BLaER1 (cell line): Measurements from ENCODE around the gene GPC6.

Experiments used
- H3K27ac ChIP-seq: shearing (Covaris generic); formaldehyde crosslinking; 2 replicates; pipeline ENCODE4 v1.8.1; 2022
- H3K27me3 ChIP-seq: shearing (Covaris generic); formaldehyde crosslinking; 2 replicates; pipeline ENCODE4 v1.8.1; 2022
- H3K36me3 ChIP-seq: shearing (Covaris generic); formaldehyde crosslinking; 2 replicates; pipeline ENCODE4 v1.8.1; 2022
- H3K4me1 ChIP-seq: shearing (Covaris generic); formaldehyde crosslinking; 2 replicates; pipeline ENCODE4 v1.8.1; 2022
- H3K4me2 ChIP-seq: shearing (Covaris generic); formaldehyde crosslinking; 2 replicates; pipeline ENCODE4 v1.8.1; 2022
- H3K4me3 ChIP-seq: shearing (Covaris generic); formaldehyde crosslinking; 2 replicates; pipeline ENCODE4 v1.8.1; 2022
- H3K9ac ChIP-seq: shearing (Covaris generic); formaldehyde crosslinking; 2 replicates; pipeline ENCODE4 v1.8.1; 2022
- H3K9me3 ChIP-seq: shearing (Covaris generic); formaldehyde crosslinking; 2 replicates; pipeline ENCODE4 v1.8.1; 2022
- H4K20me1 ChIP-seq: shearing (Covaris generic); formaldehyde crosslinking; 2 replicates; pipeline ENCODE4 v1.8.1; 2022
- Cebpa-rat ChIP-seq: shearing (Covaris generic); IDR thresholded peaks from 2 replicates; pipeline ENCODE4 v1.8.1; 2022

Gene GPC6

GRCh38 chr13:93290503-93290902, 63.9 kb downstream of the GPC6 start:
- Histone ChIP-seq H3K27ac (no peak overlapping the region), H3K4me3 (no peak overlapping the region), H3K36me3 (no peaks in the 10 kb centered on the region), H3K27me3 (no peaks in the 10 kb centered on the region), H4K20me1 (no peaks in the 10 kb centered on the region), H3K9me3 (no peaks in the 10 kb centered on the region), H3K9ac (no peak overlapping the region), H3K4me2 (no peak overlapping the region), H3K4me1 (no peaks in the 10 kb centered on the region)
- TF ChIP-seq Cebpa-rat = no peak

GRCh38 chr13:93292366-93292765, 65.8 kb downstream of the GPC6 start:
- Histone ChIP-seq H3K36me3 (no peaks in the 10 kb centered on the region), H3K4me1 (no peaks in the 10 kb centered on the region), H3K9me3 (no peaks in the 10 kb centered on the region), H3K4me2 (no peak overlapping the region), H3K9ac (no peak overlapping the region), H4K20me1 (no peaks in the 10 kb centered on the region), H3K27ac (no peak overlapping the region), H3K4me3 (no peak overlapping the region), H3K27me3 (no peaks in the 10 kb centered on the region)
- TF ChIP-seq Cebpa-rat = no peak

- H3K27ac ChIP-seq = no peak overlapping the region
- H4K20me1 ChIP-seq = no peaks in the 10 kb centered on the region
- H3K9ac ChIP-seq = no peak overlapping the region
- no peak overlapping the region for H3K4me2 ChIP-seq
- H3K27me3 ChIP-seq = no peaks in the 10 kb centered on the region
- no peaks in the 10 kb centered on the region for H3K4me1 ChIP-seq
- no peaks in the 10 kb centered on the region for H3K36me3 ChIP-seq
- no peaks in the 10 kb centered on the region for H3K9me3 ChIP-seq
- H3K4me3 ChIP-seq = no peak overlapping the region
- TF ChIP-seq Cebpa-rat = no peak
Measured at GRCh38 chr13:93293710-93294109, 67.1 kb downstream of the GPC6 start.

GRCh38 chr13:93296584-93296983, 70.0 kb downstream of the GPC6 start:
- Histone ChIP-seq H3K4me3 (no peak overlapping the region), H3K36me3 (no peaks in the 10 kb centered on the region), H3K27me3 (no peaks in the 10 kb centered on the region), H3K27ac (no peak overlapping the region), H3K4me2 (no peak overlapping the region), H3K4me1 (no peaks in the 10 kb centered on the region), H3K9ac (no peak overlapping the region), H4K20me1 (no peaks in the 10 kb centered on the region), H3K9me3 (no peaks in the 10 kb centered on the region)
- TF ChIP-seq Cebpa-rat = no peak

- TF ChIP-seq Cebpa-rat = no peak
- no peak overlapping the region for H3K9ac ChIP-seq
- no peaks in the 10 kb centered on the region for H3K9me3 ChIP-seq
- no peaks in the 10 kb centered on the region for H4K20me1 ChIP-seq
- H3K4me1 ChIP-seq = no peaks in the 10 kb centered on the region
- H3K27ac ChIP-seq = no peak overlapping the region
- no peaks in the 10 kb centered on the region for H3K27me3 ChIP-seq
- no peak overlapping the region for H3K4me2 ChIP-seq
- no peak overlapping the region for H3K4me3 ChIP-seq
- H3K36me3 ChIP-seq = no peaks in the 10 kb centered on the region
Measured at GRCh38 chr13:93298713-93299112, 72.1 kb downstream of the GPC6 start.

GRCh38 chr13:93304134-93304533, 77.5 kb downstream of the GPC6 start:
- no peaks in the 10 kb centered on the region for H3K36me3 ChIP-seq
- H3K9ac ChIP-seq = no peak overlapping the region
- H3K4me1 ChIP-seq = no peaks in the 10 kb centered on the region
- no peak for TF ChIP-seq Cebpa-rat
- no peaks in the 10 kb centered on the region for H3K9me3 ChIP-seq
- H3K4me3 ChIP-seq = no peak overlapping the region
- no peaks in the 10 kb centered on the region for H4K20me1 ChIP-seq
- no peak overlapping the region for H3K27ac ChIP-seq
- H3K27me3 ChIP-seq = no peaks in the 10 kb centered on the region
- H3K4me2 ChIP-seq = no peak overlapping the region

- TF ChIP-seq Cebpa-rat = no peak
- H3K4me1 ChIP-seq = no peaks in the 10 kb centered on the region
- H3K9me3 ChIP-seq = no peaks in the 10 kb centered on the region
- no peaks in the 10 kb centered on the region for H3K27me3 ChIP-seq
- no peak overlapping the region for H3K9ac ChIP-seq
- no peak overlapping the region for H3K4me2 ChIP-seq
- H4K20me1 ChIP-seq = no peaks in the 10 kb centered on the region
- H3K27ac ChIP-seq = no peak overlapping the region
- no peak overlapping the region for H3K4me3 ChIP-seq
- H3K36me3 ChIP-seq = no peaks in the 10 kb centered on the region
Measured at GRCh38 chr13:93304868-93305613, 78.4 kb downstream of the GPC6 start.

GRCh38 chr13:93305886-93306285, 79.3 kb downstream of the GPC6 start:
- no peak overlapping the region for H3K4me3 ChIP-seq
- no peak overlapping the region for H3K4me2 ChIP-seq
- no peaks in the 10 kb centered on the region for H3K4me1 ChIP-seq
- no peaks in the 10 kb centered on the region for H3K27me3 ChIP-seq
- H3K27ac ChIP-seq = no peak overlapping the region
- TF ChIP-seq Cebpa-rat = no peak
- H4K20me1 ChIP-seq = no peaks in the 10 kb centered on the region
- no peak overlapping the region for H3K9ac ChIP-seq
- H3K36me3 ChIP-seq = no peaks in the 10 kb centered on the region
- no peaks in the 10 kb centered on the region for H3K9me3 ChIP-seq

- no peak overlapping the region for H3K27ac ChIP-seq
- no peak overlapping the region for H3K4me2 ChIP-seq
- no peaks in the 10 kb centered on the region for H3K27me3 ChIP-seq
- no peak for TF ChIP-seq Cebpa-rat
- H3K9ac ChIP-seq = no peak overlapping the region
- no peak overlapping the region for H3K4me3 ChIP-seq
- H4K20me1 ChIP-seq = no peaks in the 10 kb centered on the region
- no peaks in the 10 kb centered on the region for H3K36me3 ChIP-seq
- no peaks in the 10 kb centered on the region for H3K4me1 ChIP-seq
- H3K9me3 ChIP-seq = no peaks in the 10 kb centered on the region
Measured at GRCh38 chr13:93307136-93307535, 80.5 kb downstream of the GPC6 start.

GRCh38 chr13:93307651-93308050, 81.0 kb downstream of the GPC6 start:
- no peak overlapping the region for H3K4me2 ChIP-seq
- H3K4me3 ChIP-seq = no peak overlapping the region
- no peaks in the 10 kb centered on the region for H3K27me3 ChIP-seq
- no peaks in the 10 kb centered on the region for H3K36me3 ChIP-seq
- H3K9me3 ChIP-seq = no peaks in the 10 kb centered on the region
- H4K20me1 ChIP-seq = no peaks in the 10 kb centered on the region
- TF ChIP-seq Cebpa-rat = no peak
- H3K4me1 ChIP-seq = no peaks in the 10 kb centered on the region
- no peak overlapping the region for H3K9ac ChIP-seq
- no peak overlapping the region for H3K27ac ChIP-seq
